ENCODE results near the gene ANXA6.

The ANXA6 gene

GRCh38 chr5:151106043-151106442, 51.5 kb downstream of the ANXA6 start:
- Histone ChIP-seq H3K9ac (ENCODE audit: low read depth, low read length) (no peak overlapping the region), H3K4me3 (ENCODE audit: low read depth, low read length) (no peak overlapping the region), H3K36me3 (ENCODE audit: control insufficient read depth, insufficient read depth, low read length) (peaks cover 24% of the 10 kb centered on the region), H3K9me3 (ENCODE audit: control insufficient read depth, insufficient read depth, low read length) (no peaks in the 10 kb centered on the region), H3K27me3 (ENCODE audit: control insufficient read depth, insufficient read depth, low read length) (no peaks in the 10 kb centered on the region), H3K4me1 (ENCODE audit: control insufficient read depth, insufficient read depth, low read length) (no peaks in the 10 kb centered on the region)

- Histone ChIP-seq H3K9ac (ENCODE audit: low read depth, low read length) (no peak overlapping the region), H3K36me3 (ENCODE audit: control insufficient read depth, insufficient read depth, low read length) (peaks cover 24% of the 10 kb centered on the region), H3K4me3 (ENCODE audit: low read depth, low read length) (no peak overlapping the region), H3K27me3 (ENCODE audit: control insufficient read depth, insufficient read depth, low read length) (no peaks in the 10 kb centered on the region), H3K9me3 (ENCODE audit: control insufficient read depth, insufficient read depth, low read length) (no peaks in the 10 kb centered on the region), H3K4me1 (ENCODE audit: control insufficient read depth, insufficient read depth, low read length) (no peaks in the 10 kb centered on the region)
Measured at GRCh38 chr5:151105561-151105960, 52.0 kb downstream of the ANXA6 start.

- H3K4me3 ChIP-seq (ENCODE audit: low read depth, low read length): no peak overlapping the region
- H3K27me3 ChIP-seq (ENCODE audit: control insufficient read depth, insufficient read depth, low read length): no peaks in the 10 kb centered on the region
- H3K9ac ChIP-seq (ENCODE audit: low read depth, low read length): no peak overlapping the region
- H3K4me1 ChIP-seq (ENCODE audit: control insufficient read depth, insufficient read depth, low read length): no peaks in the 10 kb centered on the region
- no peaks in the 10 kb centered on the region for H3K9me3 ChIP-seq (ENCODE audit: control insufficient read depth, insufficient read depth, low read length)
- H3K36me3 ChIP-seq (ENCODE audit: control insufficient read depth, insufficient read depth, low read length): peaks cover 24% of the 10 kb centered on the region
Measured at GRCh38 chr5:151104795-151105194, 52.8 kb downstream of the ANXA6 start.

GRCh38 chr5:151101746-151102145, 55.8 kb downstream of the ANXA6 start:
- H3K4me1 ChIP-seq (ENCODE audit: control insufficient read depth, insufficient read depth, low read length): no peaks in the 10 kb centered on the region
- H3K9ac ChIP-seq (ENCODE audit: low read depth, low read length): no peak overlapping the region
- H3K4me3 ChIP-seq (ENCODE audit: low read depth, low read length): no peak overlapping the region
- peaks cover 13% of the 10 kb centered on the region for H3K36me3 ChIP-seq (ENCODE audit: control insufficient read depth, insufficient read depth, low read length)
- H3K27me3 ChIP-seq (ENCODE audit: control insufficient read depth, insufficient read depth, low read length): no peaks in the 10 kb centered on the region
- no peaks in the 10 kb centered on the region for H3K9me3 ChIP-seq (ENCODE audit: control insufficient read depth, insufficient read depth, low read length)

GRCh38 chr5:151101151-151101550, 56.4 kb downstream of the ANXA6 start:
- H3K4me1 ChIP-seq (ENCODE audit: control insufficient read depth, insufficient read depth, low read length): no peaks in the 10 kb centered on the region
- H3K4me3 ChIP-seq (ENCODE audit: low read depth, low read length): no peak overlapping the region
- H3K36me3 ChIP-seq (ENCODE audit: control insufficient read depth, insufficient read depth, low read length): peaks cover 13% of the 10 kb centered on the region
- no peaks in the 10 kb centered on the region for H3K9me3 ChIP-seq (ENCODE audit: control insufficient read depth, insufficient read depth, low read length)
- no peak overlapping the region for H3K9ac ChIP-seq (ENCODE audit: low read depth, low read length)
- H3K27me3 ChIP-seq (ENCODE audit: control insufficient read depth, insufficient read depth, low read length): no peaks in the 10 kb centered on the region

- H3K27me3 ChIP-seq (ENCODE audit: control insufficient read depth, insufficient read depth, low read length): no peaks in the 10 kb centered on the region
- H3K9ac ChIP-seq (ENCODE audit: low read depth, low read length): no peak overlapping the region
- no peak overlapping the region for H3K4me3 ChIP-seq (ENCODE audit: low read depth, low read length)
- no peaks in the 10 kb centered on the region for H3K4me1 ChIP-seq (ENCODE audit: control insufficient read depth, insufficient read depth, low read length)
- H3K9me3 ChIP-seq (ENCODE audit: control insufficient read depth, insufficient read depth, low read length): no peaks in the 10 kb centered on the region
- H3K36me3 ChIP-seq (ENCODE audit: control insufficient read depth, insufficient read depth, low read length): peaks cover 13% of the 10 kb centered on the region
Measured at GRCh38 chr5:151100681-151101080, 56.9 kb downstream of the ANXA6 start.

- H3K4me3 ChIP-seq (ENCODE audit: low read depth, low read length): no peak overlapping the region
- H3K9ac ChIP-seq (ENCODE audit: low read depth, low read length): no peak overlapping the region
Measured at GRCh38 chr5:151098768-151099121, 58.8 kb downstream of the ANXA6 start.

GRCh38 chr5:151097820-151098767, 59.5 kb downstream of the ANXA6 start:
- H3K27me3 ChIP-seq (ENCODE audit: control insufficient read depth, insufficient read depth, low read length): no peaks in the 10 kb centered on the region
- peaks cover 5% of the 10 kb centered on the region for H3K4me1 ChIP-seq (ENCODE audit: control insufficient read depth, insufficient read depth, low read length)
- H3K4me3 ChIP-seq (ENCODE audit: low read depth, low read length): no peak overlapping the region
- H3K9me3 ChIP-seq (ENCODE audit: control insufficient read depth, insufficient read depth, low read length): no peaks in the 10 kb centered on the region
- no peak overlapping the region for H3K9ac ChIP-seq (ENCODE audit: low read depth, low read length)
- peaks cover 3% of the 10 kb centered on the region for H3K36me3 ChIP-seq (ENCODE audit: control insufficient read depth, insufficient read depth, low read length)

More at GRCh38 chr5:151098768-151099121, 58.8 kb downstream of the ANXA6 start:
- no peaks in the 10 kb centered on the region for H3K27me3 ChIP-seq (ENCODE audit: control insufficient read depth, insufficient read depth, low read length)
- H3K4me1 ChIP-seq (ENCODE audit: control insufficient read depth, insufficient read depth, low read length): peaks cover under 1% of the 10 kb centered on the region
- H3K36me3 ChIP-seq (ENCODE audit: control insufficient read depth, insufficient read depth, low read length): peaks cover 3% of the 10 kb centered on the region
- H3K9me3 ChIP-seq (ENCODE audit: control insufficient read depth, insufficient read depth, low read length): no peaks in the 10 kb centered on the region

- H3K9me3 ChIP-seq (ENCODE audit: control insufficient read depth, insufficient read depth, low read length): no peaks in the 10 kb centered on the region
- H3K4me1 ChIP-seq (ENCODE audit: control insufficient read depth, insufficient read depth, low read length): peaks cover 5% of the 10 kb centered on the region
- no peak overlapping the region for H3K9ac ChIP-seq (ENCODE audit: low read depth, low read length)
- H3K27me3 ChIP-seq (ENCODE audit: control insufficient read depth, insufficient read depth, low read length): no peaks in the 10 kb centered on the region
- H3K4me3 ChIP-seq (ENCODE audit: low read depth, low read length): no peak overlapping the region
- peaks cover 3% of the 10 kb centered on the region for H3K36me3 ChIP-seq (ENCODE audit: control insufficient read depth, insufficient read depth, low read length)
Measured at GRCh38 chr5:151097061-151097460, 60.5 kb downstream of the ANXA6 start.

- H3K4me3 ChIP-seq (ENCODE audit: low read depth, low read length): no peak overlapping the region
- no peaks in the 10 kb centered on the region for H3K27me3 ChIP-seq (ENCODE audit: control insufficient read depth, insufficient read depth, low read length)
- H3K9ac ChIP-seq (ENCODE audit: low read depth, low read length): no peak overlapping the region
- H3K4me1 ChIP-seq (ENCODE audit: control insufficient read depth, insufficient read depth, low read length): peaks cover 5% of the 10 kb centered on the region
- no peaks in the 10 kb centered on the region for H3K36me3 ChIP-seq (ENCODE audit: control insufficient read depth, insufficient read depth, low read length)
- no peaks in the 10 kb centered on the region for H3K9me3 ChIP-seq (ENCODE audit: control insufficient read depth, insufficient read depth, low read length)
Measured at GRCh38 chr5:151096001-151096373, 61.6 kb downstream of the ANXA6 start.

GRCh38 chr5:151095341-151096000, 62.1 kb downstream of the ANXA6 start:
- no peaks in the 10 kb centered on the region for H3K9me3 ChIP-seq (ENCODE audit: control insufficient read depth, insufficient read depth, low read length)
- H3K27me3 ChIP-seq (ENCODE audit: control insufficient read depth, insufficient read depth, low read length): no peaks in the 10 kb centered on the region
- H3K36me3 ChIP-seq (ENCODE audit: control insufficient read depth, insufficient read depth, low read length): no peaks in the 10 kb centered on the region
- H3K4me1 ChIP-seq (ENCODE audit: control insufficient read depth, insufficient read depth, low read length): peaks cover 5% of the 10 kb centered on the region
- H3K4me3 ChIP-seq (ENCODE audit: low read depth, low read length): no peak overlapping the region
- no peak overlapping the region for H3K9ac ChIP-seq (ENCODE audit: low read depth, low read length)

GRCh38 chr5:151094852-151095245, 62.7 kb downstream of the ANXA6 start:
- no peak overlapping the region for H3K4me3 ChIP-seq (ENCODE audit: low read depth, low read length)

More at GRCh38 chr5:151094852-151095245, 62.7 kb downstream of the ANXA6 start:
- H3K36me3 ChIP-seq (ENCODE audit: control insufficient read depth, insufficient read depth, low read length): no peaks in the 10 kb centered on the region
- no peaks in the 10 kb centered on the region for H3K27me3 ChIP-seq (ENCODE audit: control insufficient read depth, insufficient read depth, low read length)
- H3K9me3 ChIP-seq (ENCODE audit: control insufficient read depth, insufficient read depth, low read length): no peaks in the 10 kb centered on the region
- H3K4me1 ChIP-seq (ENCODE audit: control insufficient read depth, insufficient read depth, low read length): peaks cover 5% of the 10 kb centered on the region
- no peak overlapping the region for H3K9ac ChIP-seq (ENCODE audit: low read depth, low read length)
